Mammary microvascular endothelial cell (primary cell): ENCODE data around the gene PTCH2. TPM values are rescaled to one million over a fixed set of nuclear protein-coding genes. Genes with fewer than 3 reads are reported as not detected.

Experiments used
- total RNA-seq: library from RNA; depleted of rRNA; stranded (reverse); fragments of >200 nt; gene quantifications from 2 replicates; pipeline ENCODE4 v1.2.3, GENCODE V29; 2015

Gene PTCH2, protein sequence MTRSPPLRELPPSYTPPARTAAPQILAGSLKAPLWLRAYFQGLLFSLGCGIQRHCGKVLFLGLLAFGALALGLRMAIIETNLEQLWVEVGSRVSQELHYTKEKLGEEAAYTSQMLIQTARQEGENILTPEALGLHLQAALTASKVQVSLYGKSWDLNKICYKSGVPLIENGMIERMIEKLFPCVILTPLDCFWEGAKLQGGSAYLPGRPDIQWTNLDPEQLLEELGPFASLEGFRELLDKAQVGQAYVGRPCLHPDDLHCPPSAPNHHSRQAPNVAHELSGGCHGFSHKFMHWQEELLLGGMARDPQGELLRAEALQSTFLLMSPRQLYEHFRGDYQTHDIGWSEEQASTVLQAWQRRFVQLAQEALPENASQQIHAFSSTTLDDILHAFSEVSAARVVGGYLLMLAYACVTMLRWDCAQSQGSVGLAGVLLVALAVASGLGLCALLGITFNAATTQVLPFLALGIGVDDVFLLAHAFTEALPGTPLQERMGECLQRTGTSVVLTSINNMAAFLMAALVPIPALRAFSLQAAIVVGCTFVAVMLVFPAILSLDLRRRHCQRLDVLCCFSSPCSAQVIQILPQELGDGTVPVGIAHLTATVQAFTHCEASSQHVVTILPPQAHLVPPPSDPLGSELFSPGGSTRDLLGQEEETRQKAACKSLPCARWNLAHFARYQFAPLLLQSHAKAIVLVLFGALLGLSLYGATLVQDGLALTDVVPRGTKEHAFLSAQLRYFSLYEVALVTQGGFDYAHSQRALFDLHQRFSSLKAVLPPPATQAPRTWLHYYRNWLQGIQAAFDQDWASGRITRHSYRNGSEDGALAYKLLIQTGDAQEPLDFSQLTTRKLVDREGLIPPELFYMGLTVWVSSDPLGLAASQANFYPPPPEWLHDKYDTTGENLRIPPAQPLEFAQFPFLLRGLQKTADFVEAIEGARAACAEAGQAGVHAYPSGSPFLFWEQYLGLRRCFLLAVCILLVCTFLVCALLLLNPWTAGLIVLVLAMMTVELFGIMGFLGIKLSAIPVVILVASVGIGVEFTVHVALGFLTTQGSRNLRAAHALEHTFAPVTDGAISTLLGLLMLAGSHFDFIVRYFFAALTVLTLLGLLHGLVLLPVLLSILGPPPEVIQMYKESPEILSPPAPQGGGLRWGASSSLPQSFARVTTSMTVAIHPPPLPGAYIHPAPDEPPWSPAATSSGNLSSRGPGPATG
- 0.13 and 0.20 TPM in 2 replicates for total RNA-seq

DNA sequence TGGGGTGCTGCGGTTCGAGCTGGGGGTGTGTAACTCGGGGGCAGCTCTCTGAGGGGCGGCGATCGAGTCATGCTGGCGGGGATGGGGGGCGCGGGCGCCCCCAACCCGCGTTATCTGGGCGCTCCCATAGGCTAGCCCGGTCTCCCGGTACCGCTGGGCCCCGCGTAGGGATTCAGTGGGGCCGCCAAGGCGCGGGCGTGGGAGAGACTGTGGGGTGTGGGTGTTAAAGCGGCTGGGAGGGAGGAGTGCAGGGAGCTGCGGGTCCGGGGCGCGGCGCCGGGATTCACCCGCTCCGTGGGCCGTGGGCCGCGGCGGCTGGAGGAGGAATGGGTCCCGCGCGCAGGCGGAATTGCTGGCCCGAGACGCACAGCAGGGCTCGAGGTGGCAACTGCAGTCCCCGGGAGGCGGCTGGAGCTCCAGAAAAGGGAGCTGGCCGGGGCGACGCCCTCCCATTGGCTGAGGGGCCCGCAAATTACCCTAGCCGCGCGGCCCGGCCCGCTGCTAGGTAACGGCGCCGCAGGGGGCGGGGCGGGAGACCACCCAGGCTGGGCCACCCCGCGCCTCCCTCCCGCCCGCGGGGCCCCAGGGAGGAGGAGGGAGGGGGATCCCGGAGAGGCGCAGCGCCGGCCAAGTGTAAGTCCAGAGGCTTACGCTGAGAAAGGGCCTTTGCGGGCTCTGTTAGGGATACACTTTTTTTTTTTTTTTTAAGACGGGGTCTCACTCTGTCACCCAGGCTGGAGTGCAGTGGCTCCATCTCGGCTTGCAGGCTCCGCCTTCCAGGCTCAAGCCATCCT lies at the start of gene PTCH2:
Gene PTCH2, minus strand, starts transcription at position 392 of the 794 bp plus-strand sequence. Its CDS starts 321 bp downstream, at position 71.

DNA sequence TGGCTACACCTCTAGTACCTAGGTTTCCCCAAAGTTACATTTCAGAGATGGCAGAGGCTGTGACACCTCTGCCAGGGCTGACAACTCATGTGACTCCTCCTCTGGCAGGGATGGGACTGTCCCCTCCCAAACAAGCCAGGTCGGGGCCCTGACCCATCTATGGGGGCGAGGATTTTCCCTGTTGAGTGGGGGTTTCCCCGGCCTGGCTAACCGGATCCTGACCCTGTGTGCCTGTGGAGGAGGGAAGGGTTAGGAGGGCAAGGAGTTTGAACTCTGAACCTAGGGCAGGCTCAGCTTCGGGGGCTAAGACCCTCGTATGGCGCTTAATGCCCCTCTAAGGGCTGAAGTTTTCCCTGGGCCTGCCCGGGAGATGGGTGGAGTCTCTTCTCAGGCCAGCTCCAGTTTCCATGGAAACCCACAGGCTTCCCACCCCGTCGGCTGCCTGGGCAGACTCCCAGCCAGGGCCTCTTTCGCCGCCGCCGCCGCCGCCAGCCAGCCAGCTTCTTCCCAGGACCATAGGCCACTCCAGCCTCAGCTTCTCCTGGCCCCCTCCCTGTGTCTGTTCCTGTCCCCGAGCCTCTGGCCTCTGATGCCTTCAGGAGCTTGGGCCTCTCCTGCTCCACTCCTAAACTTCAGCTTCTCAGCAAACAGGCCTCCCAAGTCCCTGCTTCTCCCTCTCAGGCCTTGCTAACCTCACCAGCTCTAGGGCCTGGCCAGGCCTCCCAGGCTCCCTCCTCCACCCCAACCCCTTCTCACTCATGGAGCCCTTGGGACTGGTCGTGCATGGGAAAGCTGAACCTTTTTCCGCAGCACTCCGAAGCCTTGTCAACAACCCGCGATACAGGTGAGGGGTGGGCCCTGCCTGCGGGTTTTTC lies 34.8 kb downstream of the PTCH2 start, which contains the start of gene BTBD19:
Gene BTBD19, plus strand, starts transcription at position 461 of the 875 bp plus-strand sequence. Its CDS starts 298 bp downstream, at position 759.

DNA sequence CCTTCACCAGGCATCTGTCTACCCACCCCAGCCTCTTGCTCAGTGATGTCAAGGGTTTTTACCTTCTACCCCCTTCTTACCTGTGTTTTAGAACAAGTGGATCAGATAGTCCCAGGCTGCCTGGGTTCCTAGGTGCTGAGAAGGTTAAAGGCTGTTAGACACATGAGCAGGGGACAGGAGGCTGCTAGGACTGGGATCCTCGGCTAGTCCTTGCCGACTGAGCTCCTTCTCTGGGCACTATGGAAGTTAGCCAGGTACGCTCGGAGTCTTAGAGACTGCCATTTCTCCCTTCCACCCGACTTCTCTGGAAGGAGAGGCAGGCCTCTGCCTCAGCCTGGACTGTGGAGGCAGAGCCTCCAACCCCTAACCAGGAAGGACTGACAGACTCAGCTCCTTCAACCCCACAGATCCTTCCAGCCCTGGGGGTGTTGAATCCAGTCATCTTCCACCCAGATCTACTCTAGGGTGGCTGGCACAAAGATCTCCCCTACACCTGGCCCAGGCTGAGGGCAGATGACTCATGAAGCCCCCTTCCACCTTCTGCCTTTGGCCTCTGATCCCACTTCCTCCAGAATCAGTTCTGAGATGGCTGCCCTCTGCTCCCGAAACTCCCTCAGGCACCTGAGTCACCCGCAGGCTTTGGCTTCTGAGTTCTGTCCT lies 36.2 kb downstream of the PTCH2 start, which contains the start of gene DYNLT4:
Gene DYNLT4, minus strand, starts transcription at position 648 of the 660 bp plus-strand sequence. CDS start 683 bp downstream, outside the sequence.

DNA sequence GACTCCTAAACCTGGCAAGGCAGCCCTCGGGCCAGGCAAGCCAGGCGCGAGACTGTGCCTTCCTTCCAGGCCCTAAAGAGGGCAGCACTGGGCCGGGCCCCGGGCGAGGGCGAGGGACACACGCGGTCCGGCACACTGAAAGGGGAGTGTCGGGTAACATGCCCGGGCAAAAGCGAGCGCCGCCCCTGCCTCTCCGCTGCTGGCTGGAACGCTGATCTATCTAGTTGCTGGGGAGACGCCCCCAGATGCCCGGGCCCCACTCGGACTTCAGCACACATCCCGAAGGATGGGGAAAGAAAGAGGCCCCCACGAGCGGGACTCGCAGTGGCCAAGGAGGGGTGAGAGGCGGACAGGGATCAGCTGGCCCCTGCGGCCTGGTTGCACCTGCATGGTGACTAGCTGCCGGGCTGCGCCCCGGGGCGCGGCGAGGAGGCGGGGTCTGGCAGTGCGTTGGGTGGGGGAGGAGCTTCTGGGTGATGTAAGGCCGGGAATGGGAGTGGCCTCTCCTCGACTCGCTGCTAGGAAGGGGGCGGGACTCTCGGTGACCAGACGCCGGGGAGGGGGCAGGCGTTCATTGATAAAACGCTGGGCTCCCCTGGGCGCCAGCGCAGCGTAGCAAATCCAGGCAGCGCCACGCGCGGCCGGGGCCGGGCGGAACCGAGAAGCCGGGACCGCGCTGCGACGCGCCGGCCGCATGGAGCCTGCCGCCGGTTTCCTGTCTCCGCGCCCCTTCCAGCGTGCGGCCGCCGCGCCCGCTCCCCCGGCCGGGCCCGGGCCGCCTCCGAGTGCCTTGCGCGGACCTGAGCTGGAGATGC lies 43.1 kb downstream of the PTCH2 start, which contains the start of gene PLK3:
Gene PLK3, plus strand, starts transcription at position 608 of the 815 bp plus-strand sequence. Its CDS starts 87 bp downstream, at position 695.

DNA sequence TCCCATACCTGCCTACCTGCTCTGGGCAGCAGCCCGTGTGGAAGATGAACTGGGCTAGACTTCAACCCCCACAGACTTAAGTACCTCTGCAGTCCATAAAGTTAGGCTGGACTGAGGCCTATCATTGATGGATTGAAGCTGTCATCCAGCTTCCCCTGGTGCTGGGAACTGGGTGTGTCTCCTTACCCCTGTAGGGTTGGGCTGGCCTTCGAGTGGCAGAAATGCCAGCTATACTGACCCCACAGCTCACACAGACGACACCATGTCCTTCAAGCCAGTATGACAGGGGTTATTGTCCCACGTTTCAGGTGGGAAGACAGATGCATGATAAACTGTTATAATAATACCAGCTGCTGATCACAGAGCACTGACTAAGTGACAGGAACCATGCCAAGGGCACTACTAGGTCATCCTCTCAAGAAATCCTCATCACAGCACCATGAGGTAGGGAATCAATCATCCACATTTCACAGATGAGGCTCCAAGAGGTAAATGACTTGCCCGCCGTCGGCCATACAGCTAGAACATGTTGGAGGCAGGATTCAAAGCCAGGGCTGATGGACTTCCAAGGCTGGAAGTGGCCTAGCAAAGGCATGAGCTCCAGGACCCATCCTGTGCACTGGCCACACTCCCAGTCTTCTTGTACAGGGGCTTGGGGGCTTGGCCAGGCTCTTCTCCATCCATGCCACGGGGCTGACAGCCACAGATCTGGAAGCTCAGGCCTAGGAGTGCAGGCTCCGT lies 54.8 kb downstream of the PTCH2 start, which contains the start of gene BEST4:
Gene BEST4, minus strand, starts transcription at position 51 of the 741 bp plus-strand sequence. CDS start 465 bp downstream, outside the sequence.

DNA sequence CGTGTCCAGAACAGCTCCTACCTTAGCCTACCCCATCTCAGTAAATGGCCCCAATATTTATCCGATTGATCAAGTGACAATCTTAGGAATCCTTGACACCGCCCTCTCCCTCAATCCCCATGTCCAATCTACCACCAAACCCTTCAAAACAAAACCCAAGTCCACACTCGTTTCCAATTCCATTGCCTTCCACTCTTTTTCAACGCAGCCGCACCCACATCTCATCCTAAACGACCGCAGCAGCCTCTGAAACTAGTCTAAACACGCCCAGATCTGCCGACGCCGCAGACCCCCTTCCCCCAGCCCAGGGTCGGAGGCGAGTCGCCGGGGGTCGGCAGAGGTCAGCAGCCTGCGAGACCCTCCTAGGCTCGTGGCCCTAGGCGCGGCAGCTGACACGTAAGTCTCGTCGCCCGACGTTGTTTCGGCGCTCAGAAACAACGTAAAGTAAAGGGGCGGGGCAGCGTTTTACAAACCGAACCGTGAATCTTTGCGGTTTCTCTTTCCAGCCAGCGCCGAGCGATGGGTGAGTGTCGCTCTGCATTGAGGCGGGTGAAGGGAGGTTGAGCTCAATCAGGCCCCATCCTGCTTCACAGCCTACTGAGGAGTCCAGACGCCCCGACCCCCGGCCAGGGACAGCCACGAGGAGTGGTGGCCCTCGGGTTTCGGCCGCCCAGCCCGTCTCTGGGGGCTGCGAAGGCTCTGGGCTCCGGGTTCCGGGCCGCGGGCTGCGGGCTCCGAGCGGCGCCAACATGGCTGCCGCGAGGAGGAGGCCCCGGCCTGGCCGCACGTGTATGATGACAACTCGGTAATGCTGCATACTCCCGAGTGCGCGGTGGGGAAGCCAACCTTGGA lies 67.7 kb downstream of the PTCH2 start, which contains the start of gene RPS8:
Gene RPS8, plus strand, starts transcription at position 463 of the 852 bp plus-strand sequence. Its CDS starts 57 bp downstream, at position 520.

Other genes starting within 250 kb of the PTCH2 start
- gene TMEM53, start 168.8 kb downstream of the PTCH2 start, total RNA-seq, result 4.8 and 6.6 TPM in 2 replicates
- not detected in 2 replicates for gene ARMH1, start 168.5 kb downstream of the PTCH2 start, total RNA-seq
- not detected in 2 replicates for gene RNU5D-1, start 112.1 kb downstream of the PTCH2 start, total RNA-seq
- 40.8 and 41.4 TPM in 2 replicates for gene KIF2C, start 103.4 kb downstream of the PTCH2 start, total RNA-seq
- 2,549 and 2,678 TPM in 2 replicates for gene RPS8, start 67.7 kb downstream of the PTCH2 start, total RNA-seq
- not detected in 2 replicates for gene BEST4, start 55.1 kb downstream of the PTCH2 start, total RNA-seq
- gene PLK3, start 42.9 kb downstream of the PTCH2 start, total RNA-seq, result 45.6 and 50.8 TPM in 2 replicates
- gene DYNLT4, start 35.9 kb downstream of the PTCH2 start, total RNA-seq, result not detected in 2 replicates
- 4.6 and 5.9 TPM in 2 replicates for gene BTBD19, start 34.7 kb downstream of the PTCH2 start, total RNA-seq
- 34.1 and 40.8 TPM in 2 replicates for gene EIF2B3, start 143.3 kb upstream of the PTCH2 start, total RNA-seq
- 42.4 and 45.8 TPM in 2 replicates for gene HECTD3, start 168.1 kb upstream of the PTCH2 start, total RNA-seq
- gene UROD, start 169.0 kb upstream of the PTCH2 start, total RNA-seq, result 180 and 191 TPM in 2 replicates